Measurements from ENCODE around the gene NOD2. TPM values are rescaled to one million over a fixed set of nuclear protein-coding genes. Genes with fewer than 3 reads are reported as not detected.

The NOD2 gene
- total and polyA plus RNA-seq, 2 experiments from 2014 or later: 0.05 TPM; not detected in 1

- no peak overlapping the region for H3K4me3 ChIP-seq
- DNase-seq (ENCODE audit: low read depth in 1 of 2, low spot score in 1 of 2): no peak
- H3K36me3 ChIP-seq: no peaks in the 10 kb centered on the region
- no peak overlapping the region for H3K27ac ChIP-seq
- H3K4me1 ChIP-seq (ENCODE audit: low read depth): no peaks in the 10 kb centered on the region
- H3K27me3 ChIP-seq: no peaks in the 10 kb centered on the region
- no peak for TF ChIP-seq CTCF (IDR thresholded peaks at IDR 0.05; ENCODE audit: low read depth, low read length)
- no peaks in the 10 kb centered on the region for H3K9me3 ChIP-seq (ENCODE audit: low read depth)
Observed at GRCh38 chr16:50743581-50744225, 50.3 kb downstream of the NOD2 start.

- Histone ChIP-seq H3K4me1 (ENCODE audit: low read depth) (no peaks in the 10 kb centered on the region), H3K9me3 (ENCODE audit: low read depth) (no peaks in the 10 kb centered on the region), H3K27ac (no peak overlapping the region), H3K27me3 (no peaks in the 10 kb centered on the region), H3K4me3 (no peak overlapping the region), H3K36me3 (no peaks in the 10 kb centered on the region)
- DNase-seq (ENCODE audit: low read depth in 1 of 2, low spot score in 1 of 2): no peak
- no peak for TF ChIP-seq CTCF (IDR thresholded peaks at IDR 0.05; ENCODE audit: low read depth, low read length)
Observed at GRCh38 chr16:50744881-50745280, 51.5 kb downstream of the NOD2 start.

GRCh38 chr16:50745940-50746339, 52.5 kb downstream of the NOD2 start:
- DNase-seq (ENCODE audit: low read depth in 1 of 2, low spot score in 1 of 2): no peak
- H3K9me3 ChIP-seq (ENCODE audit: low read depth): no peaks in the 10 kb centered on the region
- no peaks in the 10 kb centered on the region for H3K36me3 ChIP-seq
- H3K27me3 ChIP-seq: no peaks in the 10 kb centered on the region
- no peak overlapping the region for H3K27ac ChIP-seq
- no peak overlapping the region for H3K4me3 ChIP-seq
- no peak for TF ChIP-seq CTCF (IDR thresholded peaks at IDR 0.05; ENCODE audit: low read depth, low read length)
- no peaks in the 10 kb centered on the region for H3K4me1 ChIP-seq (ENCODE audit: low read depth)

GRCh38 chr16:50747207-50747956, 54.0 kb downstream of the NOD2 start:
- H3K9me3 ChIP-seq (ENCODE audit: low read depth): no peaks in the 10 kb centered on the region
- peak in 1 of 2 donors; percentile 47 for DNase-seq (ENCODE audit: low read depth in 1 of 2, low spot score in 1 of 2)
- H3K4me3 ChIP-seq: no peak overlapping the region
- peak; percentile 26 for TF ChIP-seq CTCF (IDR thresholded peaks at IDR 0.05; ENCODE audit: low read depth, low read length)
- H3K27me3 ChIP-seq: no peaks in the 10 kb centered on the region
- H3K4me1 ChIP-seq (ENCODE audit: low read depth): no peaks in the 10 kb centered on the region
- peaks cover 3% of the 10 kb centered on the region for H3K36me3 ChIP-seq
- no peak overlapping the region for H3K27ac ChIP-seq

- no peak overlapping the region for H3K27ac ChIP-seq
- H3K9me3 ChIP-seq (ENCODE audit: low read depth): no peaks in the 10 kb centered on the region
- peaks cover 16% of the 10 kb centered on the region for H3K36me3 ChIP-seq
- no peaks in the 10 kb centered on the region for H3K4me1 ChIP-seq (ENCODE audit: low read depth)
- no peak for DNase-seq (ENCODE audit: low read depth in 1 of 2, low spot score in 1 of 2)
- no peak overlapping the region for H3K4me3 ChIP-seq
- TF ChIP-seq CTCF (IDR thresholded peaks at IDR 0.05; ENCODE audit: low read depth, low read length): no peak
- no peaks in the 10 kb centered on the region for H3K27me3 ChIP-seq
Observed at GRCh38 chr16:50751528-50751927, 58.1 kb downstream of the NOD2 start.
